ENCODE data around the gene ACADVL.
A peak's percentile ranks its signal among the peaks of the same experiment; 100 is the strongest.

ACADVL gene

GRCh38 chr17:7191571-7192270 lies 28.0 kb upstream of the ACADVL start:
- no peak for DNase-seq

DNA sequence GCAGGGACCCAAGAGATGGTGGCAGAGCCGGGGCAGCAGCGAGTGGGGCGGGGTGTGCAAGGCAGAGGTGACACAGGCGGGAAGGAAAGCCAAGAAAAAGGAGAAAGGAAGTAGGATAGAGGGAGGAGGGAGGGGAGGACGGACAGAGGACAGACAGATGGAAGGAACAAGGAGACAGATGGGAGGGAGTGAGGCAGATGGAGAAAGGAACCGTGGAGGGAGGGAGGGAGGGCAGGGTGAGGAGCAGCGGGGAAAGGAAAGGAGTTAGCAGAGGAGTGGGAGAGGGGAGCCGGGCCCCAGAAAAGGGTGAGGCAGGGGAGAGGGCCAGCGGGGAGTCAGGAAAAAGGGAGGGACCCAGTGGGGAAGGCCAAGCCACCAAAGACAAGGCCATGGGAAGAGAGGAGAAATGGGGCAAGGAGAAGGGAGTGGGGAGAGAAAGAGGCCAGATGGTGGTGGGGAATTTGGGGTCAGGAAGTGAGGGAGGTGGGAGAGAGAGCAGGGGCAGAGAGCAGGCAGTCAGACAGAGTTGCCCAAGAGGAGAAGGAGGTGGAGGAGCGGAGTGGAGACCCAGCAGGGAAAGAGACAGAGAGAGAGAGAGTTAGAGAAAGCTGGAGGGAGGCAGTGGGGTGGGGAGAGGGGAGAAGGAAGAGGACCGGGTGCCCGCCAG lies 27.3 kb upstream of the ACADVL start:
- no peak for DNase-seq

- no peak for DNase-seq
These were observed 23.8 kb upstream of the ACADVL start for GRCh38 chr17:7195971-7196370.

DNA sequence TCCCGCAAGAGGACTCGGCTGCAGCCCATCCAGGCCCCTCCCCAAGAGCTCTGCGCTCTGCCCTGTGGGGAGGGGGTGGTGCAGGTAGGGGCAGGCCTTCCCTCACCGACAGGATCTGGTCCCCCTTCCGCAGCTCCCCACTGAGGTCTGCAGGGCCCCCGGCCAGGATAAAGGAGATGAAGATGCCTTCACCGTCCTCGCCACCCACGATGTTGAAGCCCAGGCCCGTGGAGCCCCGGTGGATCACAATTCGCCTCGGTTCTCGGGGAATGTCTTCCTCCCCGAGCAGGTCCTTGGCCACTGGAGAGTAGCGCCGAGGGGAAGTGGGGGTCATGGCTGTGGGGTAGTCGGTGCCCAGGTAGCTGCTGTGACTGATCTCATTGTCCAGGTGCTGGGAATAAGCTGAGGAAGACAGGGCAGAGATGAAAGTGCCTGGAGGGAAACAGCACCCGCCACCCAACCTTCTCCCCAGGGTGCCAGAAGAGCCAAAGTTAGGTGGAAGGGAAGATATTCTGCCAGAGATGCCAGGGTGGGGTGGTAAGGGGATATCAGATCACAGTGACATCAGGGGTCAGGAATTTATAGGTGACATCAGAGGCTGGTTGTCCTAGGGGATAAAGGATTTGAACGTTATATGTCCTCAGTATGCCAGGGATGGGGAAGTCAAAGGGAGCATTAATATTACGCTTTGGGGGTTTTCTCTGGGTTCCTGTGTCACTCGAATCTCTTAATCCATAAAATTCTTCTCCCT lies 22.9 kb upstream of the ACADVL start:
- no peak for DNase-seq

DNA sequence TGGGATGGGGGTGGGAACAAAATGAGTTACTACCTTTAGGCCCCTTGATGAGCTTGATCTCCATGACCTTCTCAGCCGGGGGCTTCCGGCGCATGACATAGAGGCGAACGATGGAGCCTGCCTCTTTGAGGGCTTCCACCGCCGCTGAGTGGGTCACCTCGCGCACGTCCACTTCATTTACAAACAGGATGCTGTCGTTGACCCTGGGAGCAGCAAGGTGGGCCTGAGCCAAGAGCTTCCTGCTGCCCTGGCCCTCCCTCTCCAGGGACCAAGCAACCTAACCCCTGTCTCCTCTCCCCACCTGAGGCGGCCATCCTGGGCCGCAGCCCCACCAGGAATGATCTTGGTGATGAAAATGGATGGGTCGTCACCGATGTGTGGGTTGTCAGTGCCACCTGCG lies 16.3 kb upstream of the ACADVL start:
- DNase-seq: no peak

DNA sequence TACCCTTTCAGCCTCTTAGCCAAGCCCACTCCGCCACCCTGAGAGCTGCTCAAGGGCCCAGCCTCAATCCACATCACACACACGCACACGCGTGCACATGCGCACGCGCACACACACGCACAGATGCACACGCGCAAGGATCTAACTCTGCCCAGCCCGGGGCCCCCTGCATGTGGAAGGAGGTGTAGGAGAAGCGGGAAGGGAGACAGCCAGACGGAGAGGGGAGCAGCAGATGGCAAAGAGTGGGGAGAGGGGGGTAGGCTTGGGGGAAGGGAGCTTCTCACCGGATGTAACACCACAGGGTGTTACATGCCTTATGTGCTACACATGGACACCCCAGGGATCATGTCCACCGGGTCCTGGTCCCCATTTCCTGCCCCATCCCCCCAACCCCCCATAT lies 15.4 kb upstream of the ACADVL start:
- DNase-seq: peak; percentile 38

GRCh38 chr17:7204828-7205461 lies 14.8 kb upstream of the ACADVL start:
- DNase-seq: peak; percentile 84

DNA sequence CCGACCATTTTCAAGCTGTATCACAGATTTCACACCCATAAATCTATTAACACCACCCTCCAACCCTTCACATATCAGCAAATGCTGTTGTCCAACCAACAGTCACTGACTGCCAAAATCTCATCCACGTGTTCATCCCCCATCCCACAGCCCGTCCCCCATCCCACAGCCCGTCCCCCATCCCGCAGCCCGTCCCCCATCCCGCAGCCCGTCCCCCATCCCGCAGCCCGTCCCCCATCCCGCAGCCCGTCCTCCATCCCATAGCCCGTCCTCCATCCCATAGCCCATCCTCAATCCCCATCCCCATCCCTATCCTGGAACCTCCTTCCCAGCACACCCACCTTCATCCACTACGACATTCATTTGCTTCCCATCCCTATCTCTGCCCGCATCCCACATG lies 14.2 kb upstream of the ACADVL start:
- DNase-seq: no peak

DNA sequence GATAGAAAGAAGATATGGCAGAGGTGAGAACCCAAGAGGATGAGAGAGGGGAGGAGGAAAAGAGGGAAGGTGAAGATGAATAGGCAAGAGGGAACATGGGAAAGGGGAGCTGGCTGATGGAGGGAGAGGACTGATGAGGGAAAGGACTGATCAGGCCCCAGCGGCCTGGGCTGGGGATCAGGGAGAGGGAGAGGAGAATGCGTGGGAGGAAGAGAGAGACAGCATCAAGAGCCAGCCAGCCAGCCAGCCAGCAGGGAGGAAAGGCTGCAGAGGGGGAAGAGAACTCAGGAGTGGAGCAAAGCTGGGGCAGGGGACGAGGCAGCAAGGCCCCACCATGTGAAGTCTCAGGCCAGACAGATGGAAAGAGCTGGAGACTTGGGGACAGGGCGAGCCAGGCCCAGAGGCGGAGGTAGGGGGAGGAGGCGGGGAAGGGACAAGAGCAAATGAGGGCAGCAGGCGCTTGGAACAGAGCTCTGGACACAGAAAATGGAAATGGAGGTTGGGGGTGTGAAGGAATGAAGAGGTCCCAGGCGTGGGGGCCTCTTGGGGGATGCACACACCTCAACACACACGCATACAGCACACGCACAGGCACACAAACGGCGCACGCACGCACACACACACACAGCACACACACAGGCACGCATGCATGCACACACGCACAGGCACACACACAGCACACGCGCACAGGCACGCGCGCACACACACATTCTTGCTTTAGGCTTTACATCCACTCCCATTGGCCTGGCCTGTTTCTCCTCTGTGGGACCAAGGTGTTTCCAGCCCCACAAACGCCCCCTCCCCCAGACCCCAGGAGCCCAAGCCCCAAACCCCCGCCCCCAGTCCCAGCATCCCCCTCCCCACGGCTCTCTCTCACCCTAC lies 12.4 kb upstream of the ACADVL start:
- no peak for DNase-seq

DNA sequence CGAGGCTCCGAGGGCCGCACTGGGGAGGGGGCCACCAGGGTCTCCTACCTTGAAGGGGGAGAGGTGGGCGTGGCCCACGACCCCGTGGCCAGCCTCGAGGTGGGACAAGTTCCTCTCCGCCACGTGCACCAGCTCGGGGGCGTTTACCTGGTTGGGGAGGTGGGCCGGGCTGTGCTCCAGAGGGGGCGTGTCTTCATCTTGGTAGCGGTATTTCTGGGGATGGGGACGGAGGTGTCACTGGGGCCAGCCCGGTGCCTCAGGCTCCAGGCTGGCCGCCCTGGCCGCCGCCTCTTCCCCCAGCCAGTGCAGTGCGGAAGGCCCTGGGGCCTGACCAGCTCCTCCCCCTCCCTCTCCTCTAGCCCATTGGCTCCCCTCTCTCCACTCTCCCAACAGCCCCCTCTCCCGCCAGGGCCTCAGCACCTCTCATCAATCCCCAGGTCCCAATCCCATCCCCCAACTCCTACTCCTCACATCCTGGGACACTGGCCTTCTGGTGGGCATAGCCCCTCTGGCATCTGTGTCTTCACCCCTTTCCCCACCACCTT lies 11.6 kb upstream of the ACADVL start:
- DNase-seq: no peak

GRCh38 chr17:7208754-7209460 lies 10.8 kb upstream of the ACADVL start:
- DNase-seq: no peak

GRCh38 chr17:7211491-7212273 lies 8.1 kb upstream of the ACADVL start:
- no peak for DNase-seq

- peak; percentile 77 for DNase-seq
These were observed 5.8 kb upstream of the ACADVL start for GRCh38 chr17:7213895-7214299.

DNA sequence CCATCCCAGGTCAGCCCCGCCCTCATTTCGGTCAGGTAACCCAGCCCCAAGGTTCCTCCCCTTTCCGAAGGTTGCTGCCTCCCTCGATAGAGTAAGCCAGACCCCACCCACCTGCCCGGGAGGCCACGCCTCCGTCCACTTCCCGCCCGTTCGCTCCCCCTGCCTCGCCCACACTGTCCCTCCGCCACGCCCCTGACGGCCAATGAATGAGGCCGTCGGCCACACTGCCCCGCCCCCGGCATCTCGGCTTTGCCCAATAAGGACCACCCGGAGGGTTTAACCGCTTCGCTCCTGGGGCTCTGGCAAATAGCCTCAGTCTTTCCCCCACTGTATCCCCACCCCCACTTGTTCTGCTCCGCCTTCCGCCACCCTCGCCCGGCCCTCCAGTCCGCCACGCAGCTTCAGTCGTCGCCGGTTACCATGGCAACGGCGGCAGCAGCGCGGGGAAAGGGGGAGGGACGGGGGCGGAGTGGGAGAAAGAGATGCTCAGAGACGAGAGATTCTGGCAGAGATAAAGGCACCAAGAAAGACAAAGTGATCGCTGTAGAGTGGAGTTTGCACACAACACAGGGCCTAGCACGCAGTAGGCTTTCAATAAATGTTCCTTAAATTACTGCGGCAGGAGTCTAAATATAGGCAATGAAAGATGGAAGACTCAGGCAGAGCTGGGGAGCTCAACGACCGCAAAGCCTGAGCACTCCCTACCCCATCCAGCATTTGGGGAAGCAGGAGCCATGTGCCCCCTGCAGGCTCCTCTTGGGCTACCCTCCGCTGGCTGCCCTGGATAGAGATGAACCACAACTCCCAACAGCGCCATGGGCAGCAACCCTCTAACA lies 5.2 kb upstream of the ACADVL start:
- peak; percentile 97 for DNase-seq

GRCh38 chr17:7215136-7215638 lies 4.6 kb upstream of the ACADVL start:
- no peak for DNase-seq

DNA sequence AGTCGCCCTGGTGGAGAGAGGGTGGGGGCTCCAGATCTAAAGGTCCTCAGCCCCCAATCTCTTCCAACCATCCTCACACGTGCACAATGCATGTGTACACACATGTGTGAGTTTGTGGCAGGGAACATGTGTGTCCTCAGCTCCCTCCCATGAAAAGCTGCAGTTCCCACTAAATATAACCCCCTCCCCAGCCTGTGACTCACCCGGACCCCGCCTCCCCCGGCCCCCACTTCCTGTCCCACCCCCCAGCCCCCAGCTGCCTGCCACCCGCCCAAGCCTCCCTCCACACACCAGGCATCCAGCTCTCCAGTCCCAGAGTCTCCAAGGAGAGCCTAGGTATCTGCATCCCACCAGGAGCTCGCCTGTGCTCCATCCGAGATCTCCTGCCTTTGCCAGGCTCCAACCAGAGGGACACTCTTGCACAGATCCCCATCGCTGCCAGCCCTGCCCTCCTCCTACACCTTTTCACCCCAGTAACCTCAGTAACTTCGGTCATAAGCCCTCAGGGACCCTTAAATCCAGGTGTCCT lies 4.0 kb upstream of the ACADVL start:
- DNase-seq: peak; percentile 37

GRCh38 chr17:7216242-7217112 lies 3.3 kb upstream of the ACADVL start:
- no peak for DNase-seq

Data from fibroblast of upper back skin (primary cell).